Tibial nerve (tissue), 4 donors: Measurements from ENCODE around the gene UBE2I. TPM values are rescaled to one million over a fixed set of nuclear protein-coding genes. Genes with fewer than 3 reads are reported as not detected.
A peak's percentile ranks its signal among the peaks of the same experiment; 100 is the strongest.

Source experiments
- DNase-seq, 2 donors: peaks; one replicate each; pipeline ENCODE4 v3.0.0-alpha.2; 2019; ENCODE audit warnings: low spot score in 2 of 2
- H3K27ac ChIP-seq, 4 donors: fragments of 200-600 bp; sonication (generic) in 3 of 4; one replicate each; pipeline ENCODE4 v1.5.1; 2017 to 2019; ENCODE audit warnings: mild to moderate bottlenecking in 1 of 4
- H3K27me3 ChIP-seq, 2 donors: fragments of 200-600 bp; sonication (generic) in 1 of 2; one replicate each; pipeline versions ENCODE4 v1.5.1 to v1.6.0; 2017 to 2019
- H3K36me3 ChIP-seq, 3 donors: fragments of 200-600 bp; sonication (generic); one replicate each; pipeline ENCODE4 v1.5.1; 2018 to 2019
- H3K4me1 ChIP-seq, 4 donors: fragments of 200-600 bp; sonication (generic) in 3 of 4; one replicate each; pipeline ENCODE4 v1.5.1; 2017 to 2019
- H3K4me3 ChIP-seq, 4 donors: fragments of 200-600 bp; sonication (generic) in 3 of 4; one replicate each; pipeline ENCODE4 v1.5.1; 2017 to 2019; ENCODE audit warnings: mild to moderate bottlenecking in 1 of 4, moderate library complexity in 1 of 4
- H3K9me3 ChIP-seq, 4 donors: fragments of 200-600 bp; sonication (generic) in 3 of 4; one replicate each; pipeline ENCODE4 v1.5.1; 2017 to 2019
- EP300 ChIP-seq, 2 donors: sonication (generic); formaldehyde crosslinking; IDR thresholded peaks; one replicate each; pipeline ENCODE4 v1.6.1; 2017; ENCODE audit warnings: antibody characterized with exemption in 2 of 2, mild to moderate bottlenecking in 1 of 2
- POLR2A ChIP-seq, 2 donors: fragments of 450-650 bp; IDR thresholded peaks; one replicate each; pipeline ENCODE4 v1.6.1; 2017; ENCODE audit warnings: antibody characterized with exemption in 2 of 2, mild to moderate bottlenecking in 2 of 2, moderate library complexity in 2 of 2
- WGBS, 2 donors: methylation state at CpG; one replicate each; pipeline ENCODE4 v1.1.5; 2018; 5-methylcytosine and 5-hydroxymethylcytosine counted together
- total RNA-seq, 4 donors: library from RNA; depleted of rRNA; stranded (reverse); fragments of >200 nt; gene quantifications; one replicate each; pipeline ENCODE4 v1.1.0, GENCODE V29; 2016
- TF ChIP-seq, protein P1 (sequence below), 5 experiments: fragments of 200-600 bp in 3 of 5; fragments of 450-650 bp in 2 of 5; sonication (generic) in 3 of 5; IDR thresholded peaks; one replicate each; pipeline ENCODE4 v1.5.1; 2016 to 2019; ENCODE audit warnings: antibody characterized with exemption in 5 of 5, mild to moderate bottlenecking in 3 of 5, moderate library complexity in 2 of 5

The UBE2I gene
- 100 to 1,000 TPM in 3 of 4 donors, 10 to 100 TPM in 1; 87.3 to 161 (median 111) TPM for total RNA-seq

DNA sequence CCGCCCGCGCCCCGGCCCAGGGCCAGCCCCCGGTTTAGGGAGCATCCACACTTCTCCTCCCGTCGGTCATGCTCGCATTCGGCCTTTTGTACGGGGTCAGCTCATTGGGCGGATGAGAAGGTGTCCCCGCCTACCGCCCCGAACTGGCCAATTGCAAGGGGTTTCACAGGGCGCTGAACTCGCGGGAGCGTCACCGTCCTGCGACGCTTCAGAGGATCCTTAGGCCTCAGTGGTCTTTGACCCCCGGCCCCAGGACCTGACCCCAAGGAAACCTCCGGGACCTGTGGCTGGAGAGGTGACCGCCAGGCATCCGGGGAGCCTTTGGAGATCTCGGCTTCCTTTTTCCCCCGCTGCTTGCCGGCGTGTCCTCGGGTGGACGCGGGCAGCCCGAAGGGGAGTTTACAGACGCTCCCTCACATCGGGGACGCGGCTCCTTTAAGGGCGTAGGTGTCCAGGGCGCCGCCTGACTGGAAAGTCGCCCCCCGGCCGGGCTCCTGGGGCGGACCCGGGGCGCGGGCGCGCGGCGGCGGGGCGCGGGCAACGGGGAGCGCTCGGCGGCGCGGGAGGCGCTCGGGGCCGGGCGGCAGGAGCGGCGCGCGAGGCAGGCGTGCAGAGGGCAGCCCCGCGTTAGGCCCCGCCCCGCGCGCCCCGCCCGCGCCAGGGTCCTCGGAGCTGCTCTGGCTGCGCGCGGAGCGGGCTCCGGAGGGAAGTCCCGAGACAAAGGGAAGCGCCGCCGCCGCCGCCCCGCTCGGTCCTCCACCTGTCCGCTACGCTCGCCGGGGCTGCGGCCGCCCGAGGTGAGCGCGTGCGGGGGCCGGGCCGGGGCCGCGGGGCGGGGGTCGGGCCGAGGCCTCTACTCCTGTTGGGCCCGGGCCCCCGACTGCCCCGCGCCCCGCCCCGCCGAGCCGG lies at the start of gene UBE2I:
Gene UBE2I, plus strand, starts transcription at position 660 of the 909 bp plus-strand sequence. CDS start 4,395 bp downstream, outside the sequence.
- Histone ChIP-seq H3K27me3 (no peaks in the 10 kb centered on the region), H3K4me1 (peaks cover 5 to 48% (median 27%) of the 10 kb centered on the region in 4 donors), H3K36me3 (peaks cover 0 to 10% (median 0%) of the 10 kb centered on the region in 3 donors), H3K9me3 (no peaks in the 10 kb centered on the region), H3K27ac (peak within 1 kb of the TSS; percentile 95 to 100 (median 98)), H3K4me3 (peak within 1 kb of the TSS; percentile 46 to 78 (median 66))
- TF ChIP-seq EP300 (IDR thresholded peaks at IDR 0.05): peak; percentile 21 to 71
- peak; percentile 34 to 65 for TF ChIP-seq POLR2A (IDR thresholded peaks at IDR 0.05)
- TF ChIP-seq, protein P1, sequence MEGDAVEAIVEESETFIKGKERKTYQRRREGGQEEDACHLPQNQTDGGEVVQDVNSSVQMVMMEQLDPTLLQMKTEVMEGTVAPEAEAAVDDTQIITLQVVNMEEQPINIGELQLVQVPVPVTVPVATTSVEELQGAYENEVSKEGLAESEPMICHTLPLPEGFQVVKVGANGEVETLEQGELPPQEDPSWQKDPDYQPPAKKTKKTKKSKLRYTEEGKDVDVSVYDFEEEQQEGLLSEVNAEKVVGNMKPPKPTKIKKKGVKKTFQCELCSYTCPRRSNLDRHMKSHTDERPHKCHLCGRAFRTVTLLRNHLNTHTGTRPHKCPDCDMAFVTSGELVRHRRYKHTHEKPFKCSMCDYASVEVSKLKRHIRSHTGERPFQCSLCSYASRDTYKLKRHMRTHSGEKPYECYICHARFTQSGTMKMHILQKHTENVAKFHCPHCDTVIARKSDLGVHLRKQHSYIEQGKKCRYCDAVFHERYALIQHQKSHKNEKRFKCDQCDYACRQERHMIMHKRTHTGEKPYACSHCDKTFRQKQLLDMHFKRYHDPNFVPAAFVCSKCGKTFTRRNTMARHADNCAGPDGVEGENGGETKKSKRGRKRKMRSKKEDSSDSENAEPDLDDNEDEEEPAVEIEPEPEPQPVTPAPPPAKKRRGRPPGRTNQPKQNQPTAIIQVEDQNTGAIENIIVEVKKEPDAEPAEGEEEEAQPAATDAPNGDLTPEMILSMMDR (IDR thresholded peaks at IDR 0.05): peak in 1 of 5 experiments; percentile 25
- DNase-seq: peak; percentile 94 to 97
- 0% methylated on average over 27 to 51 of the region's 117 CpGs for WGBS, 2 donors

DNA sequence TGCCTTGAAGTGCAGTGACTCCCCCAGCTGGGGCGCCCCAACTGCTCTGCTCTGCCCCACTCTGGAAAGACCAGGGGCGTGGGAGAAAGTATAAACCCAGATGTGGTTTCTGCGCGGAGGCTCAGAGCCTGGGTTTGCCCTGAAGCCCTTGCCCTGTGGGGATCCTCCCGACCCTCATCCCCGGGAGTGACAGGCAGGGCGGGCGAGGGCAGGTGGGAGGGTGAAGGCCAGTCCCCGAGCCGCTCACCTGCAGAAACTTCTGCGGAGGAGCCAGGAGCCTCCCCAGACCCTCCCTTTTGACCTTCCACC lies 49.7 kb upstream of the UBE2I start:
- Histone ChIP-seq H3K9me3 (no peaks in the 10 kb centered on the region), H3K27ac (no peak overlapping the region), H3K4me1 (no peaks in the 10 kb centered on the region), H3K36me3 (no peaks in the 10 kb centered on the region), H3K4me3 (no peak overlapping the region), H3K27me3 (peaks cover 0 to 70% of the 10 kb centered on the region in 2 donors)
- TF ChIP-seq POLR2A (IDR thresholded peaks at IDR 0.05) (no peak), EP300 (IDR thresholded peaks at IDR 0.05) (no peak)
- TF ChIP-seq, protein P1 (IDR thresholded peaks at IDR 0.05): no peak
- no peak for DNase-seq
- WGBS, 2 donors: 22 to 27% methylated on average over 4 to 11 of the region's 11 CpGs

DNA sequence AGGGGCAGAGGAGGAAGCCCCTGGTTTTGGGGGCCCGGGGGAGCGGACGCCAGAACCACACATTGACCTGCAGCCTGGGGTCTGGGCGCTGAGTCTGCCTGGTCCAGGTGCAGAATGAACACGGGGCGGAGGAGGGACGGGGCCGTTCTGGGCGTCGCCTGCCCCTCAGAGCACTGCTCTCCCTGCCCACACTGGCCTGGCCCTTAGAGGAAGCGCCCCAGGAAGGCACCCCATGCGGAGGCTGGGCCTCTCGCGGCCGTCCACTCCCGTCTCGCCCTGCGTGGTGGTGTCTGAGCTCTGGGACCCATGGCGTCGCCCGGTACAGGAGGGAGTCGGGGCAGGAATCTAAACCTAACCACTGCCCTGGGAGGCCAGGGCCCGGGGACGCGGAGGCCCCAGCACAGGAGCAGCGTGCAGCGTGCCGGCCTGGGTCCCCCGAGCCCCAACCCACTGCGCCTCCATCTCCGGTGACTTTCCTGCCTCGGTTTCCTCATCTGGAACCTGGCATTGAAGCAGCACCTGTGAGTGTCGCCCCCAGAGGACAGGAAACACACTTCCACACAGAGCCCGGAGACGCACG lies 49.2 kb upstream of the UBE2I start:
- Histone ChIP-seq H3K4me1 (no peaks in the 10 kb centered on the region), H3K4me3 (no peak overlapping the region), H3K9me3 (no peaks in the 10 kb centered on the region), H3K27me3 (peaks cover 0 to 70% of the 10 kb centered on the region in 2 donors), H3K27ac (no peak overlapping the region), H3K36me3 (no peaks in the 10 kb centered on the region)
- no peak for DNase-seq
- TF ChIP-seq POLR2A (IDR thresholded peaks at IDR 0.05): no peak
- TF ChIP-seq, protein P1 (IDR thresholded peaks at IDR 0.05): no peak
- 69 to 74% methylated on average over 13 to 19 of the region's 36 CpGs for WGBS, 2 donors

DNA sequence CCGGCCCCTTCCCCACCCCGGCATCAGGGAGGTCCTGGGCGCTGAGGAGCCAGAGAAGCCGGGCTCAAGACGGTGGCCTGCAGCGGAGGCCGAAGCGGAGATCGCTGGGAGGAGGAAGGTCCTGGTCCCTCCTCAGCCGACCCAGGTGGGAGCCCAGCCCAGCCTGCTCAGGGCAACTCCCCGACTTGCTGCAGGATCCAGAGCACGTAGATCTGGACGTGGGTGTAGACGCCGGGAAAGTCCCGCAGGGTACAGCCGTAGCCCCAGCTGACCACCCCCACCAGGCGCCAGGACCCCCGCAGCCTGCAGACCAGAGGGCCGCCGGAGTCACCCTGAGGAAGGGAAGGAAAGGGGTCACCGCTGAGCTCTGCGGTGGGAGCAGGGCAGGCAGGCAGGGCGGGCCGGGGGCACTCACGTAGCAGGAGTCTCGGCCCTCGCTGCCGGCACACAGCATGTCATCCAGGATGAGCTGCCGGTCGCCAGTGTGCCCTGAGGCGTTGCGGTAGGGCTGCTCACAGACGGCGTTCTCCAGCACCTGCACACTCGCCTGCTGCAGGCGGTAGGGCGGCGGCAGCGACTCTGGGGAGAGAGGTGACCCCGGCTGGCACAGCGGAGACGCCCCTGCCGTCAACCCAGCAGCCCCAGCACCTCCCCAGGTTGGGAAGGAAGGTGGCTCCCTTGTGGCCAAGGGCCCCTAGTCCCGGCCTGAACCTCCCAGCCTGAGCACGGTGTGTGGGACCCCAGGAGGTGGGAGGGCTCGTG lies 48.1 kb upstream of the UBE2I start:
- Histone ChIP-seq H3K27me3 (peaks cover 0 to 66% of the 10 kb centered on the region in 2 donors), H3K4me3 (no peak overlapping the region), H3K27ac (no peak overlapping the region), H3K9me3 (no peaks in the 10 kb centered on the region), H3K36me3 (no peaks in the 10 kb centered on the region), H3K4me1 (no peaks in the 10 kb centered on the region)
- no peak for DNase-seq
- WGBS, 2 donors: 8% methylated on average over 21 to 44 of the region's 47 CpGs
- TF ChIP-seq, protein P1 (IDR thresholded peaks at IDR 0.05): no peak
- TF ChIP-seq POLR2A (IDR thresholded peaks at IDR 0.05): no peak
- no peak for TF ChIP-seq EP300 (IDR thresholded peaks at IDR 0.05)
